Left ventricle myocardium inferior (tissue), 1 donor: ENCODE data around the gene SETD3. TPM values are rescaled to one million over a fixed set of nuclear protein-coding genes. Genes with fewer than 3 reads are reported as not detected.

Experiments
- DNase-seq: peaks from one replicate; pipeline ENCODE4 v3.0.0-alpha.2; 2020
- H3K27ac ChIP-seq: fragments of 200-600 bp; replicated peaks from 2 replicates; pipeline ENCODE4 v1.8.0; 2021
- H3K27me3 ChIP-seq: fragments of 200-600 bp; 2 replicates; pipeline ENCODE4 v1.8.0; 2021; ENCODE audit warnings: low read depth
- H3K36me3 ChIP-seq: fragments of 200-600 bp; 2 replicates; pipeline ENCODE4 v1.8.0; 2021
- H3K4me1 ChIP-seq: fragments of 200-600 bp; 2 replicates; pipeline ENCODE4 v1.8.0; 2021
- H3K4me3 ChIP-seq: fragments of 200-600 bp; 2 replicates; pipeline ENCODE4 v1.8.0; 2021; ENCODE audit warnings: mild to moderate bottlenecking, moderate library complexity
- H3K9me3 ChIP-seq: fragments of 200-600 bp; replicated peaks from 2 replicates; pipeline ENCODE4 v1.8.0; 2021
- intact Hi-C: fragments of 100-400 bp; cut with micrococcal nuclease; formaldehyde crosslinking; loops from one replicate; pipeline ENCODE4 v1.11.0; 2022
- total RNA-seq: library from RNA; stranded (reverse); fragmentation: NEBNext Ultra II Directional; extraction: Animal tissue kit (Norgen Biotek cat#: 25700); gene quantifications from one replicate; pipeline ENCODE4 v1.2.1, GENCODE V29; 2021
- TF ChIP-seq, protein P1 (sequence below): fragments of 200-600 bp; IDR thresholded peaks from 2 replicates; pipeline ENCODE4 v1.8.0; 2021; ENCODE audit warnings: antibody characterized with exemption, mild to moderate bottlenecking, borderline replicate concordance
- donor health status: DM: no; HTN: yes; CAD: no; lungs with severe emphysema.

The SETD3 gene
- total RNA-seq, 1 donor from 2014 or later, result 101 TPM

DNA sequence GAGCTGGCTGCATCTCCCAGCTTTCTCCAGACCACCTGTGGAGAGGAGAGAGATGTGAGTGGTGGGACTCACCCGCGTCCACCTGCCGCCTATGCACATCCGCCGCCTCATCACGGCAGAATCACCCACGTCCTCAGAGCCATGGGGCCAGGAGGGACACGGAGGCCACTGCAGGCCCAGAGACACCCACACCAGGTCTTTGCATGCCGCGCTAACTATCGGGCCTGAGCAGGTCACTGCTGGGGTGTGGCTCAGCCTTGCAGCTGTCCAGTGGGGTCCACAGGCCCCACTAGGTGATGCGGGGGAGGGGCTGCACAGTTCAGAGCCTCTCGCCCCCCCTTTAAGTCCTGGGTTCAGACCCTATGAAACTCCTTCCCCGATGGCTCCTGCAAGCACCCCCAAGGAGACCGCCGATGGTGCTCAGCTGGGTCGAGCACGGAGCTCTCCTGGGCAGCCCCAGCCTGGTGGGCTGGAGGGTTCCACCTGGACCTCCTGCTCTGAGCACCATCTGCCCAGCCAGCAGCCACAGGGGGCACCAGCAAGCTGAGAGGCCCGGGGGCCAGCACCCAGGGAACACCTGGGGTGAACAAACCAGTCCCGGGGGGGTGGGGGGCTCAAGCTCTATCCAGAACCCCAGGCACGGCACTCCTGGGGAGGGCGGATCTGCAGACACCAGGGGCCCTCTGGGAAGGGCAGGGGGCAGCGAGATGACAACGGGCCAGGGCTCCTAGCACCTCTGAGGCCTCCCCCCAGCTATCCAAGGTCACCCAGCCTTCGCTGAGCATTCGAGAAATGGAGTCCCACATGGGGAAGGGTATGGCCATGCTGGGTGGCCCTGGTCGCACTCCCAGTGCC lies 34.9 kb upstream of the SETD3 start:
- Histone ChIP-seq H3K27me3 (no peaks in the 10 kb centered on the region), H3K36me3 (peaks cover 42% of the 10 kb centered on the region), H3K27ac (no peak overlapping the region), H3K9me3 (no peaks in the 10 kb centered on the region), H3K4me3 (no peak overlapping the region), H3K4me1 (peaks cover 23% of the 10 kb centered on the region)
- TF ChIP-seq, protein P1, sequence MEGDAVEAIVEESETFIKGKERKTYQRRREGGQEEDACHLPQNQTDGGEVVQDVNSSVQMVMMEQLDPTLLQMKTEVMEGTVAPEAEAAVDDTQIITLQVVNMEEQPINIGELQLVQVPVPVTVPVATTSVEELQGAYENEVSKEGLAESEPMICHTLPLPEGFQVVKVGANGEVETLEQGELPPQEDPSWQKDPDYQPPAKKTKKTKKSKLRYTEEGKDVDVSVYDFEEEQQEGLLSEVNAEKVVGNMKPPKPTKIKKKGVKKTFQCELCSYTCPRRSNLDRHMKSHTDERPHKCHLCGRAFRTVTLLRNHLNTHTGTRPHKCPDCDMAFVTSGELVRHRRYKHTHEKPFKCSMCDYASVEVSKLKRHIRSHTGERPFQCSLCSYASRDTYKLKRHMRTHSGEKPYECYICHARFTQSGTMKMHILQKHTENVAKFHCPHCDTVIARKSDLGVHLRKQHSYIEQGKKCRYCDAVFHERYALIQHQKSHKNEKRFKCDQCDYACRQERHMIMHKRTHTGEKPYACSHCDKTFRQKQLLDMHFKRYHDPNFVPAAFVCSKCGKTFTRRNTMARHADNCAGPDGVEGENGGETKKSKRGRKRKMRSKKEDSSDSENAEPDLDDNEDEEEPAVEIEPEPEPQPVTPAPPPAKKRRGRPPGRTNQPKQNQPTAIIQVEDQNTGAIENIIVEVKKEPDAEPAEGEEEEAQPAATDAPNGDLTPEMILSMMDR, result no peak
- DNase-seq, result peak; percentile 13
- intact Hi-C loops, result no loop called here

DNA sequence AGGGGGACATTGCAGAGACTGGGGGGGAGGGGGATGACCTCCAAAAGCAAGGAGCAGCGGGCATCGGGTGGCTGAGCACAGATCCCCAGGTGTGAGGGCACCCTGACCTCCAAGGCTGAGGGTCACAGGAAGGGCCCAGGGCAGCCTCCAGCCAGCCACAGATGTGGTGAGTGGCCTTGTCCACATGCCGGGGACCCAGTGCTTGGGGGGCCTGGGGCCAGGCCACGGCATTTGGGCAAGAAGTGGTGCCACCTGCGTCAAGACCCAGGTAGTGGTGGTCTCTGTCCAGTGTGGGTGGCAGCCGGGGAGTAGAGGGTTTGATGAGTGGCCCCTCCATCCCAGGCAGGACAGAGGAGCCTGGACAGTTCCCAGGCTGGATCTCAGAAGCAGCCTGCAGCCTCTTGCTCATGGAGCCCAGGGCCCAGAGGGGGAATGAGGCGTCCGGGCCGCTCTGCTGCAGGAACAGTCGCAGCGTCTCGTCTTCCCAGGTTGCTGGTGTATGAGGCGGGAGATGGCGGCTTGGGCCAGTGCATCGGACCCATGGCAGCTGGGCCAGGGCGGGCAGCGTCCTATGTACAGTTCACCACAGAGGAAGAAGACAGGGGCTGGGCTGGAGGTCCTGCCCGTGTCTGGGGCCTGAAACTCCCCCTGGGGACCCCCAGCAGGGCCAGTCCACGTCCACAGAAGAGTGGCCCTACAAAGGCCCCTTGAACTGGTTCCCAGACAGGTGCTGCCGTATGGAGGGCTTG lies 34.1 kb upstream of the SETD3 start:
- no peaks in the 10 kb centered on the region for H3K9me3 ChIP-seq
- no peak overlapping the region for H3K27ac ChIP-seq
- H3K4me3 ChIP-seq, result no peak overlapping the region
- H3K27me3 ChIP-seq, result no peaks in the 10 kb centered on the region
- H3K4me1 ChIP-seq, result peaks cover 23% of the 10 kb centered on the region
- peaks cover 45% of the 10 kb centered on the region for H3K36me3 ChIP-seq
- intact Hi-C loops, result no loop called here
- DNase-seq, result no peak
- TF ChIP-seq, protein P1, result no peak

DNA sequence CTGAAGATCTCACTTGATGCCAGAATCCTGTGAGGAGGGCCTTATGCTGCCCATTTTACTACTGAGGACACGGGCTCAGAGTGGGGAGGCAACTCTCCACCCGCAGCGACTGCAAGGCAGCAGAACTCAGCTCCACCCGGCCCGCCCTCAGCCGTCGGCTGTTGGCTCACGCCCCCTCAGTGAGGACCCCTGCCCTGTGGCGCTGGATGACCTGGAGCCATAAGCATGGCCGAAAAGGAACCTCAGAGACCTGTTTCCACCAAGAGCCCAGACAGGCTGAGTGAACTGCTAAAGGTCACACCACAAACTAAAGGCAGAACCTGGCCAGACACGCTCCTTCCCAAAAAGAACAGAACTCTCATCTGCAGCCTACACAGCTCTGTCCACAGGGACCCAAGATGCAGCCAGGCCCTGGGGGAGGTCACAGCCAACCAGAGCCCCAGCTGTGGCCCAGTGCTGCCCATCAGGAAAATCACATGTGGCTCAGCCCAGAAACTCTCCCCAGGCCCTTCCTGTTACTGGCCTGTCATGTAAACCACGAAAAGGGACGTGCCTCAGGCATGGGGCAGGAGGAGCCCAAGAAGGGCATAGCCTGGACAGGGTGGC lies 33.4 kb upstream of the SETD3 start:
- Histone ChIP-seq H3K9me3 (no peaks in the 10 kb centered on the region), H3K4me3 (no peak overlapping the region), H3K27me3 (no peaks in the 10 kb centered on the region), H3K36me3 (peaks cover 52% of the 10 kb centered on the region), H3K4me1 (peaks cover 23% of the 10 kb centered on the region), H3K27ac (no peak overlapping the region)
- no peak for DNase-seq
- TF ChIP-seq, protein P1, result no peak
- intact Hi-C loops, result no loop called here

DNA sequence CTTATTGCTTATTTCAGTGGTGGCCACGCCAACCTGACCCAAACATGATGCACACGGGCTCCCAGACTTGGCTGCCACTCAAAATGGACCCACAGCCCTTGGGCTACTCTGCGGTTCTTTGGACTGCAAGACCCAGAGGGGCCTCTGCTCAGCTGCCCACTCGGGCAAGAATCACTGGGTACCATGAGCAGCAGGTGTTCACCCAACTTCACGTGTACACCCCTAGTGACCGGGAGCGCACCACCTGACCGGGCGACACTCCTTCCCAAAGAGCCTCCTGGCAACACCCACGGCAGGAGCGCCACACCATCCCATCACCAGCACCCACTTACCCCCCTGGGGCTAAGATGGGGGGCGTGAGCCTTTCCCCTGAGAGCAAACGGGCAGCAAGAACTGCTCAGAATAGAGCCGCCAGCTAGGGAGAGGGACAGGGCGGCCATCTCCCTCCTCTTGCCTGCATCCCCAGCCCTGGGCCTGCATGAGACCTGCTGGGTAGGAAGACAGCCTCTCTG lies 32.6 kb upstream of the SETD3 start:
- Histone ChIP-seq H3K4me1 (peaks cover 21% of the 10 kb centered on the region), H3K9me3 (no peaks in the 10 kb centered on the region), H3K4me3 (no peak overlapping the region), H3K27ac (no peak overlapping the region), H3K36me3 (peaks cover 60% of the 10 kb centered on the region), H3K27me3 (no peaks in the 10 kb centered on the region)
- DNase-seq, result no peak
- intact Hi-C loops, result no loop called here
- TF ChIP-seq, protein P1, result no peak

DNA sequence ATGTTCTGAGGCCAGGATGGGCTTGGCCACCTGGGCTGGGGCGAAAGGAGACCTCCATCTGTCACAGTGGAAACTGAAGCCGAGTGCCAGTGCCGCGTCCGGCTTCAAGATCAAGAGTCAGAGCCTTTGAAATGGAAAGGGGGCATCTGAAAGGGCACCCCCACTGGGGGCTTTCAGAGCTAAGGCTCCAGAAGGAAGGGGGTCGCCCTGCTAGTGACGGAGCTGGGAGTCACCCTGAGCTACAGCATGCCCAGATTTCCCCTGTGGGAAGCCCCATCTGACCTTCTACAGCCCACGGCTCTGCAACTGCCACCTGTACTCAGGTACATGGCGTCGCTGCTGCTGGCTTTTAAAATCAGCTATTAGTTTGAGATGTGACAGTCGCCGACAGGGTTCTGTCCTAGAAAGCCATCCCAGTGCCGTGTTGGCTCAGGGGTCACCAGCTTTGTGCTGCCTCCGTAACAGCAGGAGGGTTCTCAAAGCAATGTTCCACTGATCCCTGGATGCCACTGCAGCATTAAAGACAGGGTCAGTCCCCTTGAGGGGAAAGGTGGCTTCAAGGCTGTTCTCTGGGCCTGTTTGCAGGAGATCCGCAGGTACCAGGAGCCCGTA lies 32.0 kb upstream of the SETD3 start:
- Histone ChIP-seq H3K27ac (peak overlapping the region; percentile 61), H3K27me3 (no peaks in the 10 kb centered on the region), H3K9me3 (no peaks in the 10 kb centered on the region), H3K4me3 (no peak overlapping the region), H3K36me3 (peaks cover 66% of the 10 kb centered on the region), H3K4me1 (peaks cover 19% of the 10 kb centered on the region)
- no peak for DNase-seq
- TF ChIP-seq, protein P1, result no peak
- intact Hi-C loops, result no loop called here
